ENCODE results near the gene ZNF200. TPM values are rescaled to one million over a fixed set of nuclear protein-coding genes. Genes with fewer than 3 reads are reported as not detected.

Gene ZNF200
- total RNA-seq, 4 donors from 2014 or later, result 4.9 to 13.0 (median 7.4) TPM

DNA sequence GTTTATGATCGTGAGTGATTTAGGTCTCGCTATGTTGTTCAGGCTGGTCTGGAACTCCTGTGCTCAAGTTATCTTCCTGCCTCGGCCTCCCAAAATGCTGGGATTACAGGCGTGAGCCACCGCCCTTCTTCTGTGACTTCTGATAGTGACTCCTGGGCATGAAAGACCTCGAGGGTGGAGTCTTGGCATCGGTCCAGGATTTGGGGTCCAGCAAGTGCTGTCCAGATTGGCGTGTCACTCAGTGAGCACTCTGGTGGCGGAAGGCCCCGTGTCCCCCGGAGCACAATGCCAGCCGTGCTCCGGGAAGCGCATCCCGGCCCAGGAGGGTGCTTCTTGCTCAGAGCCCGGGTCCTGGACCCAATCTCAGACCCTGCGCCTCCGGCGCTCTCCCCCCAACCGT lies 40.2 kb downstream of the ZNF200 start:
- Histone ChIP-seq H3K4me1 (peaks cover 0 to 7% (median under 1%) of the 10 kb centered on the region in 4 donors), H3K36me3 (no peaks in the 10 kb centered on the region), H3K9me3 (no peaks in the 10 kb centered on the region), H3K27ac (no peak overlapping the region), H3K4me3 (no peak overlapping the region), H3K27me3 (peaks cover 76% of the 10 kb centered on the region)
- in situ Hi-C loops (cut with MboI; ENCODE audit: low pct_ligation_motif_present in 1 of 4, low pct_unique_long_range_greater_than_20kb in 1 of 4, low sequenced_read_pairs in 3 of 4) (no loop called here), intact Hi-C loops (cut with DNase I; ENCODE audit: low total_unique reads) (no loop called here)
- TF ChIP-seq POLR2A (IDR thresholded peaks at IDR 0.05), result no peak
- no peak for TF ChIP-seq EP300 (IDR thresholded peaks at IDR 0.05; ENCODE audit: low read depth)
- TF ChIP-seq, protein P1, sequence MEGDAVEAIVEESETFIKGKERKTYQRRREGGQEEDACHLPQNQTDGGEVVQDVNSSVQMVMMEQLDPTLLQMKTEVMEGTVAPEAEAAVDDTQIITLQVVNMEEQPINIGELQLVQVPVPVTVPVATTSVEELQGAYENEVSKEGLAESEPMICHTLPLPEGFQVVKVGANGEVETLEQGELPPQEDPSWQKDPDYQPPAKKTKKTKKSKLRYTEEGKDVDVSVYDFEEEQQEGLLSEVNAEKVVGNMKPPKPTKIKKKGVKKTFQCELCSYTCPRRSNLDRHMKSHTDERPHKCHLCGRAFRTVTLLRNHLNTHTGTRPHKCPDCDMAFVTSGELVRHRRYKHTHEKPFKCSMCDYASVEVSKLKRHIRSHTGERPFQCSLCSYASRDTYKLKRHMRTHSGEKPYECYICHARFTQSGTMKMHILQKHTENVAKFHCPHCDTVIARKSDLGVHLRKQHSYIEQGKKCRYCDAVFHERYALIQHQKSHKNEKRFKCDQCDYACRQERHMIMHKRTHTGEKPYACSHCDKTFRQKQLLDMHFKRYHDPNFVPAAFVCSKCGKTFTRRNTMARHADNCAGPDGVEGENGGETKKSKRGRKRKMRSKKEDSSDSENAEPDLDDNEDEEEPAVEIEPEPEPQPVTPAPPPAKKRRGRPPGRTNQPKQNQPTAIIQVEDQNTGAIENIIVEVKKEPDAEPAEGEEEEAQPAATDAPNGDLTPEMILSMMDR (IDR thresholded peaks at IDR 0.05), result no peak
- WGBS, 2 donors (ENCODE audit: low coverage in 1 of 2), result 85 to 93% methylated on average over 8 to 20 of the region's 20 CpGs
- no peak for DNase-seq

DNA sequence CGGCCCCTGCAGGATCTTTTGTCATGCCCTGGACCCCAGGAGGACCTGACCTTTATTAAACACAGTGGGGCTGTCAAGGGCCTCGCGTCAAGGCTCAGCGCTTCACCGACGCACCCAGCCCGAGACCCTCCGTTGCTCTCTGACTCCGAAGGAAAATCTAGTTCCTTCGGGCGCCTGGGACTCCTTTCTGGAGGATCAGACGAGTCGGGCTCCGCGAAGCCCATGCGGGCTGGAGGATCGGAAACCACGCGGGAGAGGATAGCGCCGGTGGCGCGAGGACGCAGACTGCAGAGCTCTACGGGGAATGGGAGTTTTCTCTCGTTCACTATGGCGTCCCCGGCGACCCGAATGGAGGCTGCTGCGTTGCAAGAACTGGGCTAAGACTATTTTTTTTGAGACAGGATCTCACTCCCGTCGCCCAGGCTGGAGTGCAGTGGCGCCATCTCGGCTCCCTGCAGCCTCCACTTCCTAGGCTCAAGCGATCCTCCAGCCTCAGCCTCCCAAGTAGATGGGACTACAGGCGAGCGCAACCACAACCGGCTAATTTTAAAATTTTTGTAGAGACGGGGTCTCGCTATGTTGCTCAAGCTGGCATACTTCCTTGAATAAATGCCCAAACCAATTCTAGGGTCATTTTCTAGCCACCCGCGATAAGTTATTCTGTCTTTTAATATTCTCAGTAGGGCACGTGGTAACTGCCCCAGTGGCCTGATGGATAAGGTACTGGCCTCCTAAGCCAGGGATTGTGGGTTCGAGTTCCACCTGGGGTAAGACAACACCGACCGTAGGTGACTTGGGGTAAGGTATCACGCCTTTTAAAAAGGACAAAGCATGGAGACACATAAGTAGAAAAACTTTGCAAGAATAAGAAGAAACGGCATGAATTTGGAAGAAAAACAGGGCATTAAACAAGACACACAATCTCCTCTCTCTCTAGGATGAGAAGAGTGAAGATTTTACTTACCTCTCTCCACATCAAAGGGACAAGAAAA lies 41.4 kb downstream of the ZNF200 start:
- H3K36me3 ChIP-seq, result no peaks in the 10 kb centered on the region
- H3K27me3 ChIP-seq, result peaks cover 89% of the 10 kb centered on the region
- no peaks in the 10 kb centered on the region for H3K9me3 ChIP-seq

DNA sequence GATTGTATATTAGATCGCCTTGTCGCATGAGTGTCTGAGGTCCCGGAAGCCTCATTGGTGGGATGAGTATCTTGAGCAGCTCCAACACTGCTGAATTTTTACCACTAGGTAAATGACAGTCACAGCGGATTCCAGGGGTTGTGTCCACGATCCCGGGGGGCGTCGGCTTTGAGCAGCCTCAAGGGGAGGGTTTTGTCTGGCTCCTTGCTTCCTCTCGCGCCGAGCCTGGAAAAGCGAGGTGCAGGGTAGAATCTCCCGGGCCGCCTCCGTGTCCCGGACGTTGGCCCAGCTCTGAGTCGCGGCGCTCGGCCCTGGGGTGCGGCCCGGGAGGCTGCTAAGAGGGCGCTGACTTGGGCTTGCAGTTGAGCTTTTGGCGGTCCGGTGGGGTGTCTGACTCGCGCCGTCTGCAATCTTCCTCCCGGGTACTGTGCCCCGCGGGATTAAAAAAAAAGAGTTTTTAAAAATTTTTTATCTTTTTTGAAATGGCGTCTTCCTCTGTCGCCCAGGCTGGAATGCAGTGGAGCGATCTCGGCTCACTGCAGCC lies 42.4 kb downstream of the ZNF200 start:
- no peaks in the 10 kb centered on the region for H3K36me3 ChIP-seq
- no peak for DNase-seq
- 73 to 74% methylated on average over 4 to 32 of the region's 36 CpGs for WGBS, 2 donors (ENCODE audit: low coverage in 1 of 2)
- no peaks in the 10 kb centered on the region for H3K9me3 ChIP-seq
- H3K27me3 ChIP-seq, result peaks cover 98% of the 10 kb centered on the region
- intact Hi-C loops (cut with DNase I; ENCODE audit: low total_unique reads) (no loop called here), in situ Hi-C loops (cut with MboI; ENCODE audit: low pct_ligation_motif_present in 1 of 4, low pct_unique_long_range_greater_than_20kb in 1 of 4, low sequenced_read_pairs in 3 of 4) (no loop called here)
- peaks cover 5 to 24% (median 18%) of the 10 kb centered on the region in 4 donors for H3K4me1 ChIP-seq
- TF ChIP-seq, protein P1 (IDR thresholded peaks at IDR 0.05), result no peak
- TF ChIP-seq POLR2AphosphoS5 (IDR thresholded peaks at IDR 0.05), result no peak
- no peak for TF ChIP-seq EP300 (IDR thresholded peaks at IDR 0.05; ENCODE audit: low read depth)
- no peak for TF ChIP-seq POLR2A (IDR thresholded peaks at IDR 0.05)
- no peak overlapping the region for H3K4me3 ChIP-seq
- H3K27ac ChIP-seq, result no peak overlapping the region

More for the DNA sequence above, 41.4 kb downstream of the ZNF200 start:
- no peak for DNase-seq
- intact Hi-C loops (cut with DNase I; ENCODE audit: low total_unique reads) (no loop called here), in situ Hi-C loops (cut with MboI; ENCODE audit: low pct_ligation_motif_present in 1 of 4, low pct_unique_long_range_greater_than_20kb in 1 of 4, low sequenced_read_pairs in 3 of 4) (no loop called here)
- Histone ChIP-seq H3K4me3 (no peak overlapping the region), H3K27ac (no peak overlapping the region), H3K4me1 (peaks cover 5 to 20% (median 13%) of the 10 kb centered on the region in 4 donors)
- TF ChIP-seq, protein P1 (IDR thresholded peaks at IDR 0.05), result no peak
- no peak for TF ChIP-seq EP300 (IDR thresholded peaks at IDR 0.05; ENCODE audit: low read depth)
- WGBS, 2 donors (ENCODE audit: low coverage in 1 of 2), result 80 to 90% methylated on average over 12 to 49 of the region's 49 CpGs

DNA sequence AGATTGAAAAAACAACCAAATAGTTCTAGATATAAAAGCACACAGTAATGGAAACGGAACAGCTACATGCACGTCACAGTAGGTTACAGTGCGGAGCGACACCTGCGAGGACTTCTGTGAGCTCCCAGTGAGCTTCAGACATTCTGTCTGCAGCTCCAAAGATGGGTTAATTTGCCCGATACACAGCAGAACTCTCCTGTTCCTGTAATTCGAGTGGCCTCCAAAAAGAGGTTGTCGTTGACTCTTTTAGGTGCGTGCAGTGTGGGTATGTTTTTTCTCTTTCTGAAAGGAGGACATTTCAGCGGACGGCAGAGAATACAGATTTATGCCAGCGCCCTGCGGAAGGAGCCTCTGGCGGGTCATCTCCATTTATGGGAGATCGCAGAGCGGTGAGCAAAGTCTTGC lies 44.0 kb downstream of the ZNF200 start:
- intact Hi-C loops (cut with DNase I; ENCODE audit: low total_unique reads), result no loop called here
- in situ Hi-C loops (cut with MboI; ENCODE audit: low pct_ligation_motif_present in 1 of 4, low pct_unique_long_range_greater_than_20kb in 1 of 4, low sequenced_read_pairs in 3 of 4), result no loop called here
- TF ChIP-seq, protein P1 (IDR thresholded peaks at IDR 0.05), result no peak
- TF ChIP-seq POLR2A (IDR thresholded peaks at IDR 0.05) (no peak), POLR2AphosphoS5 (IDR thresholded peaks at IDR 0.05) (no peak), EP300 (IDR thresholded peaks at IDR 0.05; ENCODE audit: low read depth) (no peak)
- H3K27ac ChIP-seq, result no peak overlapping the region
- H3K4me1 ChIP-seq, result peaks cover 5 to 24% (median 18%) of the 10 kb centered on the region in 4 donors
- H3K27me3 ChIP-seq, result peaks cover 100% of the 10 kb centered on the region
- 17 to 30% methylated on average over 2 to 16 of the region's 16 CpGs for WGBS, 2 donors (ENCODE audit: low coverage in 1 of 2)
- H3K4me3 ChIP-seq, result no peak overlapping the region
- DNase-seq, result no peak
- H3K9me3 ChIP-seq, result no peaks in the 10 kb centered on the region
- H3K36me3 ChIP-seq, result no peaks in the 10 kb centered on the region
